LoVo (cell line): Measurements from ENCODE around the gene FAM174B.

Experiments used
- DNase-seq: peaks from one replicate; pipeline ENCODE4 v3.0.0-alpha.2; 2016; ENCODE audit warnings: low spot score

FAM174B gene

GRCh38 chr15:92638709-92639365 is 16.7 kb downstream of the FAM174B start:
- no peak for DNase-seq

- DNase-seq, result no peak
Observed at GRCh38 chr15:92638291-92638708, 17.3 kb downstream of the FAM174B start.

- no peak for DNase-seq
Observed at GRCh38 chr15:92637626-92638025, 17.9 kb downstream of the FAM174B start.

GRCh38 chr15:92636908-92637481 is 18.6 kb downstream of the FAM174B start:
- no peak for DNase-seq

GRCh38 chr15:92636401-92636907 is 19.1 kb downstream of the FAM174B start:
- DNase-seq, result no peak

- DNase-seq, result no peak
Observed at GRCh38 chr15:92634671-92635201, 20.8 kb downstream of the FAM174B start.

GRCh38 chr15:92634060-92634459 is 21.5 kb downstream of the FAM174B start:
- no peak for DNase-seq

- no peak for DNase-seq
Observed at GRCh38 chr15:92633418-92633817, 22.2 kb downstream of the FAM174B start.

GRCh38 chr15:92633001-92633400 is 22.6 kb downstream of the FAM174B start:
- no peak for DNase-seq

- DNase-seq, result no peak
Observed at GRCh38 chr15:92631721-92632120, 23.9 kb downstream of the FAM174B start.

GRCh38 chr15:92629975-92630626 is 25.5 kb downstream of the FAM174B start:
- DNase-seq, result no peak

- DNase-seq, result no peak
Observed at GRCh38 chr15:92629276-92629974, 26.1 kb downstream of the FAM174B start.

- DNase-seq, result no peak
Observed at GRCh38 chr15:92627014-92627413, 28.6 kb downstream of the FAM174B start.

- DNase-seq, result no peak
Observed at GRCh38 chr15:92625251-92625980, 30.2 kb downstream of the FAM174B start.

- no peak for DNase-seq
Observed at GRCh38 chr15:92624401-92624991, 31.1 kb downstream of the FAM174B start.

- no peak for DNase-seq
Observed at GRCh38 chr15:92623435-92623834, 32.1 kb downstream of the FAM174B start.

GRCh38 chr15:92621972-92622533 is 33.5 kb downstream of the FAM174B start:
- no peak for DNase-seq

- DNase-seq, result no peak
Observed at GRCh38 chr15:92620991-92621390, 34.6 kb downstream of the FAM174B start.

- no peak for DNase-seq
Observed at GRCh38 chr15:92619145-92620101, 36.2 kb downstream of the FAM174B start.
